Tibial artery (tissue), 4 donors: ENCODE measurements around the gene GARRE1.

Experiments
- DNase-seq, 2 donors: peaks; one replicate each; pipeline ENCODE4 v3.0.0-alpha.2; 2019
- H3K27ac ChIP-seq, 2 donors: fragments of 200-600 bp; sonication (generic) in 1 of 2; 1 replicate in 1 of 2; 2 replicates in 1 of 2; pipeline ENCODE4 v1.5.1; 2018 to 2019; ENCODE audit warnings: mild to moderate bottlenecking in 1 of 2
- H3K27me3 ChIP-seq, 2 donors: fragments of 200-600 bp; sonication (generic) in 1 of 2; one replicate each; pipeline versions ENCODE4 v1.5.1 to v1.6.0; 2016 to 2019
- H3K36me3 ChIP-seq, 3 donors: fragments of 200-600 bp; sonication (generic) in 2 of 3; one replicate each; pipeline ENCODE4 v1.5.1; 2016 to 2019; ENCODE audit warnings: mild to moderate bottlenecking in 2 of 3
- H3K4me1 ChIP-seq, 4 donors: fragments of 200-600 bp; sonication (generic) in 2 of 4; 1 replicate in 3 of 4; 2 replicates in 1 of 4; pipeline ENCODE4 v1.5.1; 2016 to 2019
- H3K4me3 ChIP-seq, 2 donors: fragments of 200-600 bp; sonication (generic) in 1 of 2; 1 replicate in 1 of 2; 2 replicates in 1 of 2; pipeline ENCODE4 v1.5.1; 2018 to 2019; ENCODE audit warnings: mild to moderate bottlenecking in 2 of 2
- H3K9me3 ChIP-seq, 3 donors: fragments of 200-600 bp; sonication (generic) in 1 of 3; one replicate each; pipeline ENCODE4 v1.5.1; 2016 to 2019
- intact Hi-C: fragments of 100-400 bp; cut with DNase I; formaldehyde crosslinking; loops from one replicate; pipeline ENCODE4 v1.15.0; 2023; ENCODE audit warnings: low total_unique reads
- TF ChIP-seq, protein P1 (sequence below), 2 experiments: fragments of 200-600 bp in 1 of 2; fragments of 450-650 bp in 1 of 2; IDR thresholded peaks; one replicate each; pipeline ENCODE4 v1.5.1; 2017 to 2019; ENCODE audit warnings: antibody characterized with exemption in 2 of 2, mild to moderate bottlenecking in 1 of 2, moderate library complexity in 1 of 2

The GARRE1 gene

DNA sequence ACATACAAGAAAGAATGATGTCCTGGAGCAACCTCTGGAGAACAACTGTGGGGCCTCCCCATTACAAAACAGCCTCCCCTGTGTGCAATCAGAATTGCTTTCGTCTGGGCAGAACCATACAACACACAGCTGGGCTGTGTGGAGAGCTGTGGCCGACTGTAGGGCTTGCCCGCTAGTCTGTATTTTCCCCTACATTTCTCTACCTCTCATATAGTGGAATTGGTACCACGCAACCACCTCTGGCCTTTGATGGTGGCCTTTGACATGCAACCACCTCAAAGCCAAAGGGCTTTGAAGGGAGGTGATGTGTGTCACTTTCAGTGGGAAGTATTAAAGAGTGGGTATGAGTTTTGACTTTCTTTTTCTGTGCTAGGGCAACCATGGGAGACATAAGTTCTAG, 34.0 kb downstream of the GARRE1 start:
- Histone ChIP-seq H3K4me1 (peaks cover 0 to 28% (median 3%) of the 10 kb centered on the region in 4 donors), H3K9me3 (no peaks in the 10 kb centered on the region), H3K27me3 (no peaks in the 10 kb centered on the region), H3K36me3 (peaks cover 0 to 12% (median 4%) of the 10 kb centered on the region in 3 donors), H3K4me3 (no peak overlapping the region), H3K27ac (no peak overlapping the region)
- DNase-seq, result no peak
- TF ChIP-seq, protein P1, sequence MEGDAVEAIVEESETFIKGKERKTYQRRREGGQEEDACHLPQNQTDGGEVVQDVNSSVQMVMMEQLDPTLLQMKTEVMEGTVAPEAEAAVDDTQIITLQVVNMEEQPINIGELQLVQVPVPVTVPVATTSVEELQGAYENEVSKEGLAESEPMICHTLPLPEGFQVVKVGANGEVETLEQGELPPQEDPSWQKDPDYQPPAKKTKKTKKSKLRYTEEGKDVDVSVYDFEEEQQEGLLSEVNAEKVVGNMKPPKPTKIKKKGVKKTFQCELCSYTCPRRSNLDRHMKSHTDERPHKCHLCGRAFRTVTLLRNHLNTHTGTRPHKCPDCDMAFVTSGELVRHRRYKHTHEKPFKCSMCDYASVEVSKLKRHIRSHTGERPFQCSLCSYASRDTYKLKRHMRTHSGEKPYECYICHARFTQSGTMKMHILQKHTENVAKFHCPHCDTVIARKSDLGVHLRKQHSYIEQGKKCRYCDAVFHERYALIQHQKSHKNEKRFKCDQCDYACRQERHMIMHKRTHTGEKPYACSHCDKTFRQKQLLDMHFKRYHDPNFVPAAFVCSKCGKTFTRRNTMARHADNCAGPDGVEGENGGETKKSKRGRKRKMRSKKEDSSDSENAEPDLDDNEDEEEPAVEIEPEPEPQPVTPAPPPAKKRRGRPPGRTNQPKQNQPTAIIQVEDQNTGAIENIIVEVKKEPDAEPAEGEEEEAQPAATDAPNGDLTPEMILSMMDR (IDR thresholded peaks at IDR 0.05), result no peak
- intact Hi-C loops, result no loop called here

DNA sequence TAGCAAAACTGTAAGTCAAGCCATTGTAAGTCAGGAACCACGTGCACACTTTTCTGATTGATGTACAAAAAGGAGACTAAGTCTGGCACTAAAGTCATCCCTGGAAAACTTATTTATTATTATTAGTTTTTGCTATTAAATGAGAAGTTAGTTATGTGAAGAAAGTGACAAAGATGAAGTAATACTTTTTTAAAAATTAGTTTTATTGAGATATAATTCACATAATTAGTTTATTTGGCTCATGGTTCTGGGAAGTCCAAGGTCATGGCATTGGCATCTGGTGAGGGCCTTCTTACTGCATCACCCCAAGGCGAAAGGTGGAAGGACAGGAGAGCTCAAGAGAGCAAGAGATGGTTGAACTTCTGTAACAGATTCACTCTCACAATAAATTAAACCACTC, 36.9 kb downstream of the GARRE1 start:
- TF ChIP-seq, protein P1 (IDR thresholded peaks at IDR 0.05), result no peak
- DNase-seq, result no peak

DNA sequence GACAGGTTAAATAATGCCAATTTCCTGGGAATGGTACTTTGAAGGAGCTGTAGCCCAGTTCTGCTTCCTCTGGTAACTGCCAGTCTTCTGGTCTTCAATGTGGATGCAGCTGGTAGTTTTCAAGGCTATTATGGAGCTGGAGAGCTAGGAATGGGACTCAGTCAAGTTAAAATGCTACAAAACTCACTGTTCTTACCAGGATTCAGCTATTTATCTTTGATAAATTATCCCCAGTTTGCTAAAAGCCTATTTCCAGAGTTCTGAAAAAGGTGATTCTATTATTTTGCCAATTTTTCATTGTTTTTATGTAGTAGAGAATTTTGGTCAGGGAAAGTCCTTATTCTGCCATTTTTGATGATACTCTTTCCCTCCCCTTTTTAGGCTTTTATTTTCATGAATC, 40.7 kb downstream of the GARRE1 start:
- intact Hi-C loops, result no loop called here
- H3K27ac ChIP-seq, result no peak overlapping the region
- H3K4me1 ChIP-seq, result peaks cover 0 to 10% (median 0%) of the 10 kb centered on the region in 4 donors
- H3K36me3 ChIP-seq, result peaks cover 2 to 13% (median 5%) of the 10 kb centered on the region in 3 donors
- no peak for DNase-seq
- H3K9me3 ChIP-seq, result no peaks in the 10 kb centered on the region
- no peak overlapping the region for H3K4me3 ChIP-seq
- no peaks in the 10 kb centered on the region for H3K27me3 ChIP-seq
- TF ChIP-seq, protein P1 (IDR thresholded peaks at IDR 0.05), result no peak

More for the DNA sequence above, 36.9 kb downstream of the GARRE1 start:
- Histone ChIP-seq H3K27ac (no peak overlapping the region), H3K9me3 (no peaks in the 10 kb centered on the region), H3K27me3 (no peaks in the 10 kb centered on the region), H3K36me3 (peaks cover 0 to 12% (median 4%) of the 10 kb centered on the region in 3 donors), H3K4me3 (no peak overlapping the region), H3K4me1 (peaks cover 0 to 10% (median 0%) of the 10 kb centered on the region in 4 donors)
- intact Hi-C loops, result no loop called here

DNA sequence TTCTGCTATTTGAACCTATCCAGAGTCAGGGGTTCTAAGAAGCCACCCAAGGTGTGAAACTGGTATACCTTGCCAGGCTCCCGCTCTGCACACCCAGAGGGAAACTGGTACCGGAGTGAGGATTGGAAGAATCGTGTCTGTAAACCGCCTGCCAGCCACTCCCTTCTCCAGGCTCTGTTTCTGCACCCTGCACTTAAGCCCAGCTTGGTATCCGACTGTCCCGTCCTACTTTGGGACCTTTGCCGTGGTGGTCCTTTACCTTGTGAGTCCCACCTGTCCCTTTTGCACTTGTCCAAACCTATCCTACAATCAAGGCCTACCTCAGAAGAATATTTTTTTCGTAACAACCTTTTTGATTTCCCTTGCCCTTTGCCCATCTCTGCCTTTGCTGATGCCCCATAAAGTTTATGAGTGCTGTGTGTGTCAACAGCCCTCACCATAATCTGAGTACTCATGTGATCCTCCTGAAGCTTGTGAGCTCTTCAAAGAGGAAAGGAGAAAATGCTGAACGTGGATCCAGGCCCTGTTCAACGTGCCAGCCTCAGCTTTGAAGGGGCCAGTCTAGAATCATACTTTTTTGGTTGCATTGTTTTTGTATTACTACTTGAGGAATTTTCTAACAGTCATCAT, 44.7 kb downstream of the GARRE1 start:
- TF ChIP-seq, protein P1 (IDR thresholded peaks at IDR 0.05), result no peak
- Histone ChIP-seq H3K27me3 (no peaks in the 10 kb centered on the region), H3K4me1 (no peaks in the 10 kb centered on the region), H3K27ac (no peak overlapping the region), H3K36me3 (peaks cover 21 to 32% (median 22%) of the 10 kb centered on the region in 3 donors), H3K4me3 (no peak overlapping the region), H3K9me3 (no peaks in the 10 kb centered on the region)
- DNase-seq, result no peak
- intact Hi-C loops, result no loop called here

DNA sequence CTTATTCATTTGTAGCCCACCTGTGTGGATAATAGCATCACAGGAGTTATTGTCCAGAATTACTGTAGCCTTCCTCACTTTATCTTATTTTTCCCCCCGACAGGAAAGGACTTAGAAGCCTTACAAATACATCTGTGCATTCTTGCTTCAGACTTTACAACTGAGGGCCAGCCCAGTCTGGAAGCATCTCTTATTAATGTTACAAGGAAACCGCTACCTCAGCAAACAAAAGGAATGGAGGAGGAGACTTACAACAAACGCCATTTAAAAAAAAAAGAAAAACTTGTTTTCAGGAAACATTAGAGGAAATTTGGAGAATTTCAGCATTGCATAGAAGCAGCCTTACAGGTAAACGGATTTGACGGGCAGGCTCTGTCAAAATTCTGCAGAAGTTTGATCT, 45.2 kb downstream of the GARRE1 start:
- intact Hi-C loops, result no loop called here
- H3K27me3 ChIP-seq, result no peaks in the 10 kb centered on the region
- H3K36me3 ChIP-seq, result peaks cover 21 to 32% (median 22%) of the 10 kb centered on the region in 3 donors
- no peaks in the 10 kb centered on the region for H3K4me1 ChIP-seq
- DNase-seq, result no peak
- H3K4me3 ChIP-seq, result no peak overlapping the region
- TF ChIP-seq, protein P1 (IDR thresholded peaks at IDR 0.05), result no peak
- H3K9me3 ChIP-seq, result no peaks in the 10 kb centered on the region
- no peak overlapping the region for H3K27ac ChIP-seq
